WTC11 (cell line): ENCODE data around the gene MPV17L2. TPM values are rescaled to one million over a fixed set of nuclear protein-coding genes. Genes with fewer than 3 reads are reported as not detected.

Experiments used
- ATAC-seq: fragments of 200-7000 bp; cut with Tn5 transposase; 2 replicates; pipeline ENCODE4 v1.10.0; 2021; ENCODE audit warnings: mild to moderate bottlenecking, moderate library complexity
- CTCF ChIA-PET: fragments of 300-600 bp; sonication (Branson Sonifier 250); formaldehyde crosslinking; loops from one replicate; lab custom pipeline; 2021; ENCODE audit warnings: antibody characterized with exemption; lab: Charles Lee
- POLR2A ChIA-PET: fragments of 350-600 bp; sonication (Branson Sonifier 250); formaldehyde crosslinking; loops from one replicate; lab custom pipeline; 2021; ENCODE audit warnings: antibody characterized with exemption; lab: Charles Lee
- DNase-seq: peaks from one replicate; pipeline ENCODE4 v3.0.0; 2021; ENCODE audit warnings: low spot score
- H3K27ac Mint-ChIP-seq: 2 replicates; pipeline ENCODE4 v1.8.0; 2021; ENCODE audit warnings: mixed read lengths
- H3K27me3 Mint-ChIP-seq: 2 replicates; pipeline ENCODE4 v1.8.0; 2021; ENCODE audit warnings: low read depth, mild to moderate bottlenecking, moderate library complexity, mixed read lengths
- H3K36me3 Mint-ChIP-seq: 2 replicates; pipeline ENCODE4 v1.8.0; 2021; ENCODE audit warnings: mixed read lengths
- H3K4me1 Mint-ChIP-seq: 2 replicates; pipeline ENCODE4 v1.8.0; 2022; ENCODE audit warnings: mixed read lengths
- H3K4me3 Mint-ChIP-seq: 2 replicates; pipeline ENCODE4 v1.8.0; 2021; ENCODE audit warnings: mild to moderate bottlenecking, moderate library complexity, mixed read lengths
- H3K9me3 Mint-ChIP-seq: 2 replicates; pipeline ENCODE4 v1.8.0; 2021; ENCODE audit warnings: mixed read lengths
- FOXJ3 ChIP-seq: sonication (generic); formaldehyde crosslinking; IDR thresholded peaks from 2 replicates; pipeline ENCODE4 v1.9.0; 2021; ENCODE audit warnings: missing genetic modification reagents, mild to moderate bottlenecking, borderline replicate concordance
- JAZF1 ChIP-seq: fragments of 250-450 bp; sonication (Bioruptor Pico); IDR thresholded peaks from 2 replicates; pipeline ENCODE4 v1.9.0; 2021; ENCODE audit warnings: moderate library complexity, mild to moderate bottlenecking, inconsistent platforms
- KAT7 ChIP-seq: sonication (generic); formaldehyde crosslinking; IDR thresholded peaks from 2 replicates; pipeline ENCODE4 v1.8.1; 2023; ENCODE audit warnings: missing genetic modification reagents, mild to moderate bottlenecking, borderline replicate concordance
- MYBL2 ChIP-seq: sonication (generic); formaldehyde crosslinking; IDR thresholded peaks from 2 replicates; pipeline ENCODE4 v1.8.1; 2023; ENCODE audit warnings: mild to moderate bottlenecking, moderate library complexity, missing genetic modification reagents
- NFE2L1 ChIP-seq: sonication (generic); formaldehyde crosslinking; IDR thresholded peaks from 2 replicates; pipeline ENCODE4 v1.8.1; 2023; ENCODE audit warnings: missing genetic modification reagents
- SMAD4 ChIP-seq: sonication (generic); formaldehyde crosslinking; IDR thresholded peaks from 2 replicates; pipeline ENCODE4 v1.8.0; 2022; ENCODE audit warnings: mild to moderate bottlenecking, missing genetic modification reagents
- TP53 ChIP-seq: sonication (generic); formaldehyde crosslinking; IDR thresholded peaks from 2 replicates; pipeline ENCODE4 v1.8.1; 2023; ENCODE audit warnings: mild to moderate bottlenecking, missing genetic modification reagents
- ZNF121 ChIP-seq: sonication (generic); formaldehyde crosslinking; IDR thresholded peaks from 2 replicates; pipeline ENCODE4 v1.8.0; 2023; ENCODE audit warnings: missing genetic modification reagents
- ZNF138 ChIP-seq: sonication (generic); formaldehyde crosslinking; conservative IDR thresholded peaks from 2 replicates; pipeline ENCODE4 v1.8.1; 2022; ENCODE audit warnings: mild to moderate bottlenecking, moderate library complexity, missing genetic modification reagents
- ZNF396 ChIP-seq: fragments of 250-450 bp; sonication (Bioruptor Pico); IDR thresholded peaks from 2 replicates; pipeline ENCODE4 v1.8.0; 2021; ENCODE audit warnings: mild to moderate bottlenecking, moderate library complexity, borderline replicate concordance
- ZNF423 ChIP-seq: fragments of 250-450 bp; sonication (Bioruptor Pico); IDR thresholded peaks from 2 replicates; pipeline ENCODE4 v2.1.2; 2022; ENCODE audit warnings: mild to moderate bottlenecking, moderate library complexity
- ZNF671 ChIP-seq: fragments of 250-450 bp; sonication (Bioruptor Pico); IDR thresholded peaks from 2 replicates; pipeline ENCODE4 v1.8.0; 2021; ENCODE audit warnings: mild to moderate bottlenecking
- total RNA-seq: library from RNA; stranded (reverse); gene quantifications from 3 replicates; pipeline ENCODE4 v1.2.3, GENCODE V29; 2021
- TF ChIP-seq, protein P1 (sequence below): fragments of 250-450 bp; sonication (Bioruptor Pico); IDR thresholded peaks from 2 replicates; pipeline ENCODE4 v1.9.0; 2021; ENCODE audit warnings: mild to moderate bottlenecking
- TF ChIP-seq, protein P2 (sequence below): fragments of 250-450 bp; sonication (Bioruptor Pico); conservative IDR thresholded peaks from 2 replicates; pipeline ENCODE4 v1.9.0; 2021; ENCODE audit warnings: mild to moderate bottlenecking
- TF ChIP-seq, protein P3 (sequence below): sonication (generic); formaldehyde crosslinking; IDR thresholded peaks from 2 replicates; pipeline ENCODE4 v1.8.1; 2023; ENCODE audit warnings: mild to moderate bottlenecking, moderate library complexity, missing genetic modification reagents

The MPV17L2 gene
- total RNA-seq, 1 experiment from 2014 or later, result 29.8 TPM

DNA sequence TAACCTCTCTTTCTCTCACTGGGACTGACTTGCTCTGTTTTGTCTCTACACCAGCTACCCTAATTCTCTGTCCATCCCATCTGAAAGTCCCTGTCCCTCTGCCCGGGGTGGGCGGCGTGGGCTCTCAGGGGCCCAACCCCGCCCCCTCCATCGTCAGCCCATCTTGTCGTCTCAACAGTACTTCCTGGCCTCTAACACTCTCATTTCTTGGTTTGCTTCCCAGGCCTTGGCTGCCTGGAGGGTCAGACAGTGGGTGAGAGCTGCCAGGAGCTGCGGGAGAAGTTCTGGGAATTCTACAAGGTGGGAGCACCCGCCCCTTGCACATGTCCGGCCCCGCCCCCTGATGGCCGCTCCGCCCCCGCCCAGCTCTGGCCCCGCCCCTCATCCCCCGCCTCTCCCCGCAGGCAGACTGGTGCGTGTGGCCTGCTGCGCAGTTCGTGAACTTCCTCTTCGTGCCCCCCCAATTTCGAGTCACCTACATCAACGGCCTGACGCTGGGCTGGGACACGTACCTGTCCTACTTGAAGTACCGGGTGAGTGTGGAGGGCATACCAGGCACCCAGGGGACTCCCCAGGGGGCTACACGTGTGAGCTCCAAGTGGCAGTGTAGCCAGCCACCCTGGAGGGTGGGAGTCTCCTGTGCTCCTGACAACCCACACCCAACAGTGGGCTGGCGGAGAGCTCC, 1.7 kb downstream of the MPV17L2 start:
- H3K4me3 Mint-ChIP-seq, result peak overlapping the region; percentile 82
- H3K27me3 Mint-ChIP-seq, result peaks cover 2% of the 10 kb centered on the region; the same call in 1 of the 2 replicates
- peaks cover 19% of the 10 kb centered on the region for H3K36me3 Mint-ChIP-seq
- TF ChIP-seq ZNF671 (0 out of 2 replicates have a peak, but pooled peaks have one; percentile 10), SMAD4 (CRISPR knock-in tag) (no peak), ZNF138 (CRISPR knock-in tag) (no peak)
- H3K27ac Mint-ChIP-seq, result peak overlapping the region; percentile 92
- DNase-seq, result peak; percentile 63
- H3K4me1 Mint-ChIP-seq, result peaks cover 20% of the 10 kb centered on the region
- ChIA-PET POLR2A (interaction anchor here (1.7 kb wide), 1 partner anchor 30 kb away, joined by 5 read pairs; no protein-coding TSS in a partner anchor), CTCF (interaction anchor here (0.5 to 6.0 kb wide), 13 partner anchors 10 to 877 kb away, joined by 3 to 43 read pairs (median 6); partner anchors contain the start of genes GDF15, JUND and RAB3A)
- no peaks in the 10 kb centered on the region for H3K9me3 Mint-ChIP-seq
- no peak; the same call in 1 of the 2 replicates for ATAC-seq

DNA sequence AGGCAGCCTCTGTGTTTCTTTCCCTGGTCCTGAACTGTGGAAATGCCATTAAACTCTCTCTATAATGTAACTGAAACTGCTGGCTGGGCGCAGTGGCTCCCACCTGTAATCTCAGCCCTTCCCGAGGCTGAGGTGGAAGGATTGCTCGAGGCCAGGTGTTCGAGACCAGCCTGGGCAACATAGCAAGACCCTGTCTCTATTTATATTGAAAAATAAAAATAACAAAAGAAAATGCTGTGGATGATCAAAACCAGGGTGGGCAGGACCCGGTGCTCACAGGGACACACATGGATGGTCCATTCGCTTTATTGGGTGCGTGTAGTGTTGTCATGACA, 3.5 kb downstream of the MPV17L2 start:
- H3K36me3 Mint-ChIP-seq, result peaks cover 27% of the 10 kb centered on the region
- POLR2A ChIA-PET, result no interaction called here
- peaks cover 2% of the 10 kb centered on the region; the same call in 1 of the 2 replicates for H3K27me3 Mint-ChIP-seq
- ATAC-seq, result no peak
- TF ChIP-seq FOXJ3 (CRISPR knock-in tag) (no peak), ZNF138 (CRISPR knock-in tag) (no peak), MYBL2 (CRISPR knock-in tag) (no peak), TP53 (CRISPR knock-in tag) (no peak), ZNF121 (peak; percentile 69; the same call in 1 of the 2 replicates), ZNF396 (no peak)
- TF ChIP-seq, protein P1, sequence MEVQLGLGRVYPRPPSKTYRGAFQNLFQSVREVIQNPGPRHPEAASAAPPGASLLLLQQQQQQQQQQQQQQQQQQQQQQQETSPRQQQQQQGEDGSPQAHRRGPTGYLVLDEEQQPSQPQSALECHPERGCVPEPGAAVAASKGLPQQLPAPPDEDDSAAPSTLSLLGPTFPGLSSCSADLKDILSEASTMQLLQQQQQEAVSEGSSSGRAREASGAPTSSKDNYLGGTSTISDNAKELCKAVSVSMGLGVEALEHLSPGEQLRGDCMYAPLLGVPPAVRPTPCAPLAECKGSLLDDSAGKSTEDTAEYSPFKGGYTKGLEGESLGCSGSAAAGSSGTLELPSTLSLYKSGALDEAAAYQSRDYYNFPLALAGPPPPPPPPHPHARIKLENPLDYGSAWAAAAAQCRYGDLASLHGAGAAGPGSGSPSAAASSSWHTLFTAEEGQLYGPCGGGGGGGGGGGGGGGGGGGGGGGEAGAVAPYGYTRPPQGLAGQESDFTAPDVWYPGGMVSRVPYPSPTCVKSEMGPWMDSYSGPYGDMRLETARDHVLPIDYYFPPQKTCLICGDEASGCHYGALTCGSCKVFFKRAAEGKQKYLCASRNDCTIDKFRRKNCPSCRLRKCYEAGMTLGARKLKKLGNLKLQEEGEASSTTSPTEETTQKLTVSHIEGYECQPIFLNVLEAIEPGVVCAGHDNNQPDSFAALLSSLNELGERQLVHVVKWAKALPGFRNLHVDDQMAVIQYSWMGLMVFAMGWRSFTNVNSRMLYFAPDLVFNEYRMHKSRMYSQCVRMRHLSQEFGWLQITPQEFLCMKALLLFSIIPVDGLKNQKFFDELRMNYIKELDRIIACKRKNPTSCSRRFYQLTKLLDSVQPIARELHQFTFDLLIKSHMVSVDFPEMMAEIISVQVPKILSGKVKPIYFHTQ (CRISPR knock-in tag), result no peak
- TF ChIP-seq, all 79 proteins: peak for 1
- DNase-seq, result no peak
- CTCF ChIA-PET, result interaction anchor here (1.2 to 6.0 kb wide), 2 partner anchors 9 to 83 kb away, joined by 3 to 33 read pairs; no protein-coding TSS in a partner anchor
- Mint-ChIP-seq H3K27ac (no peak overlapping the region), H3K4me1 (peaks cover 20% of the 10 kb centered on the region), H3K4me3 (no peak overlapping the region), H3K9me3 (no peaks in the 10 kb centered on the region)

DNA sequence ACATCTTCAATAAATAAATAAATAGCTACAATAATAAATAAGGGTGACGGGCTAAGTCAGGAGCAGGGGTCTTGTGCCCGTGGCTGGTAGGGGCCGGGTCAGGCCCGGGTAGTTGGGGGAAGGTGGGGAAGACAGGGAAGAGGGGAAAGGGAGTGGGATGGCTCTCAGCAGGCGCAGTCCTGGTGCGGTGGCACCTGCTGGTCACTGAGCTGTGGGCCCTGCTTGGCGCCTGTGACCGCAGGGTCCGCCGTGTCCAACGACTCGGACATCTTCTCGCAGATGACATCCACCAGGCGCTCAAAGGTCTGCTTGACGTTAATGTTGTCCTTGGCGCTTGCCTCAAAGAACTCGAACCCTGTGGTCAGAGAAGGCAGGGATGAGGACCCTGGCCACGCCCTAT, 4.3 kb downstream of the MPV17L2 start:
- peaks cover 29% of the 10 kb centered on the region for H3K36me3 Mint-ChIP-seq
- CTCF ChIA-PET, result interaction anchor here (0.6 to 1.2 kb wide), 2 partner anchors 84 to 1279 kb away, joined by 3 read pairs; no protein-coding TSS in a partner anchor
- no peak for ATAC-seq
- H3K4me3 Mint-ChIP-seq, result no peak overlapping the region
- no peak for TF ChIP-seq JAZF1 (CRISPR knock-in tag)
- TF ChIP-seq ZNF423, result no peak
- TF ChIP-seq, protein P2, sequence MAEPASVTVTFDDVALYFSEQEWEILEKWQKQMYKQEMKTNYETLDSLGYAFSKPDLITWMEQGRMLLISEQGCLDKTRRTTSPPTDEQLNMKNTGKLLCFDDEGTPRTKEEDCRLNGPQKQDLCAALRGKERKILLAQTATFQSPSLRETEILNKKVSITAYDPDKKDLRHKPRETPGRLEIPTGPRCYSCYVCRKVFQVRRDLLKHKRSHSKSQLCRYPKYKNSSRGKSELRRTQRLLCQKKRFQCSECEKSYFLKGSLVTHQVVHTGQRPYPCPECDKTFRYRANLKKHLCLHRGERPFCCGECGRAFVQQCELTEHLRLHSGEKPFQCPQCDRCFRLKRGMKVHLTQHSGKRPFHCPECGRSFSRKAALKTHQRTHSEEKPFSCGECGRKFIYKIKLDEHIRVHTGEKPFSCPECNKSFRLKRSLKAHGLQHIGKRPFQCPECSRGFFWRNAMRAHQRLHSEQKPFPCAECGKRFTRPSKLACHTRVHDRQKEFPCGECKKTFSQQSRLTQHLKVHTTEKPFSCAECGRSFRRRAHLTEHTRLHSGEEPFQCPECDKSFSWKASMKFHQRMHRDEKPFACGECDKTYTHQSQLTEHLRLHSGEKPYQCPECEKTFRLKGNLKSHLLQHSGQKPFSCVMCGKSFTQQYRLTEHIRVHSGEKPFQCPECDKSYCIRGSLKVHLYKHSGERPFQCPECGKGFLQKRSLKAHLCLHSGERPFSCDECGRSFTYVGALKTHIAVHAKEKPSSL (CRISPR knock-in tag), result no peak
- no peak for TF ChIP-seq NFE2L1
- no peak for TF ChIP-seq KAT7
- TF ChIP-seq, protein P1 (CRISPR knock-in tag), result no peak
- TF ChIP-seq, protein P3, sequence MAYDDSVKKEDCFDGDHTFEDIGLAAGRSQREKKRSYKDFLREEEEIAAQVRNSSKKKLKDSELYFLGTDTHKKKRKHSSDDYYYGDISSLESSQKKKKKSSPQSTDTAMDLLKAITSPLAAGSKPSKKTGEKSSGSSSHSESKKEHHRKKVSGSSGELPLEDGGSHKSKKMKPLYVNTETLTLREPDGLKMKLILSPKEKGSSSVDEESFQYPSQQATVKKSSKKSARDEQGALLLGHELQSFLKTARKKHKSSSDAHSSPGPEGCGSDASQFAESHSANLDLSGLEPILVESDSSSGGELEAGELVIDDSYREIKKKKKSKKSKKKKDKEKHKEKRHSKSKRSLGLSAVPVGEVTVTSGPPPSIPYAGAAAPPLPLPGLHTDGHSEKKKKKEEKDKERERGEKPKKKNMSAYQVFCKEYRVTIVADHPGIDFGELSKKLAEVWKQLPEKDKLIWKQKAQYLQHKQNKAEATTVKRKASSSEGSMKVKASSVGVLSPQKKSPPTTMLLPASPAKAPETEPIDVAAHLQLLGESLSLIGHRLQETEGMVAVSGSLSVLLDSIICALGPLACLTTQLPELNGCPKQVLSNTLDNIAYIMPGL (CRISPR knock-in tag), result no peak
- TF ChIP-seq, all 79 proteins: peak for 0
- DNase-seq, result no peak
- POLR2A ChIA-PET, result interaction anchor here (0.6 kb wide), 1 partner anchor 102 kb away, joined by 3 read pairs; no protein-coding TSS in a partner anchor
- H3K9me3 Mint-ChIP-seq, result no peaks in the 10 kb centered on the region
- H3K4me1 Mint-ChIP-seq, result peaks cover 16% of the 10 kb centered on the region
- no peak overlapping the region for H3K27ac Mint-ChIP-seq
- H3K27me3 Mint-ChIP-seq, result peaks cover 2% of the 10 kb centered on the region; the same call in 1 of the 2 replicates
